Activated CD8-positive, alpha-beta memory T cell treated with anti-CD3 and anti-CD28 coated beads for 36 hours (primary cell): ENCODE results near the gene NELFE. TPM values are rescaled to one million over a fixed set of nuclear protein-coding genes. Genes with fewer than 3 reads are reported as not detected.

Experiments
- CTCF ChIA-PET: fragments of 350-600 bp; sonication (Branson Sonifier 250); formaldehyde crosslinking; loops from one replicate; lab custom pipeline; 2021; ENCODE audit warnings: antibody characterized with exemption; lab: Charles Lee
- POLR2A ChIA-PET: fragments of 350-600 bp; sonication (Branson Sonifier 250); formaldehyde crosslinking; loops from one replicate; lab custom pipeline; 2021; ENCODE audit warnings: antibody characterized with exemption; lab: Charles Lee
- total RNA-seq, 2 experiments: library from RNA; stranded (reverse); gene quantifications; one replicate each; pipeline ENCODE4 v1.2.3, GENCODE V29; 2021

NELFE gene
- total RNA-seq, 2 experiments from 2014 or later, result 80.0 to 85.7 TPM

DNA sequence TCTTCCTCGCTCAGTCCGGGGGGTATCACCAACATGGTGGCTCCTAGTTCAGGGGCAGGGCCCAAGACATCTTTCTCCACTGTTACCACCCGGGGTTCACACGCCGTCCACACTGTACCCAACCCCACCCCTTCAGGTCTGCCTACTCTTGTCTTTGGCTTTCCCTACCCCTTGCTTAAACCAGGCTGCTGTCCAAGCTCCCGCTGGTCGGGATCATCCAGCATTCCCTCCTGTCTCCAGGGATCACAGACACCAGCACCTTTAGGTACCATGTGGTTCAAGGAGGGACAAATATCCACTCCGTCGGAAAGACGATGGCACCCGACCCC is 395 bp downstream of the NELFE start:
- POLR2A ChIA-PET, result interaction anchor here (0.6 to 3.3 kb wide), 3 partner anchors 13 to 587 kb away, joined by 3 to 41 read pairs (median 3); partner anchors contain the start of genes DXO and EHMT2

DNA sequence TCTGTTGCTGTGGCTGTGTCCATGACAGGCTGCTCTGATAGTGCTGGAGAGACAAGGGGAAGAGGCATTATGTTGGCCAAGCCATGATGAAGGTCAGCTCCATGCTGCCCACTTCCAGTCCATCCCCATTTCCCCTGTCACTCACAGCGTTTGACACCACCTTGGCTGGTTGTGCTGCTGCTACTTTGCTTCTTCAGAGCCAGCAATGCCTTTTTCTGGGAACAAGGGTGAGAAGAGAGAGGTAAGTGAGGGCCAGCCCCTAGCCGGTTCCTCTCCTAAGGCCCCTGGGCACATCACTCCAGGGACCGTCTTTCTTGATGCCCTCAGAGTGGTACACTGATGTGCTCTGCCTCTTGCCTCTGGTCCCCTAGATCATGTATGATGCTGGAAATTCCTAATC is 2.0 kb downstream of the NELFE start:
- CTCF ChIA-PET, result interaction anchor here (3.6 kb wide), 1 partner anchor 14 kb away, joined by 31 read pairs; the partner anchor contains the start of gene DXO
- POLR2A ChIA-PET, result no interaction called here

More for the DNA sequence above, 395 bp downstream of the NELFE start:
- CTCF ChIA-PET, result interaction anchor here (1.2 to 3.6 kb wide), 3 partner anchors 13 to 60 kb away, joined by 3 to 31 read pairs (median 4); partner anchors contain the start of genes CFB and DXO

DNA sequence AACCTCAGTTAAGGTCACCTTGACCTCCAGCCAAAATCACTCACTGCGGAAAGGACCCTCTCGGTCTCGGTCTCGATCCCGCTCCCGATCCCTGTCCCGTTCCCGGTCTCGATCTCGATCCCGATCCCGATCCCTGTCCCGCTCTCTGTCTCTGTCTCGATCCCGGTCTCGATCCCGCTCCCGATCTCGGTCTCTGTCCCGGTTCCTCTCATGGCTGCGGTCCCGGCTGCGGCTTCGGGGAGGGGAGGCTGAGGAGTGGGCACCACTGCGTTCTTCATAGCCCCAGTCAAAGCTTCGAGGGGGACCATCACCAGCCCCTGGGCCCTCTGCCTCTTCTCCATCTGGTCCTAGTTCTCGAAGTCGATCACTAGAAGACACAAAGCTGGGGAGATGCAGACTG is 4.3 kb downstream of the NELFE start:
- POLR2A ChIA-PET, result no interaction called here
- CTCF ChIA-PET, result interaction anchor here (0.6 kb wide), 1 partner anchor 430 kb away, joined by 3 read pairs; no protein-coding TSS in a partner anchor

DNA sequence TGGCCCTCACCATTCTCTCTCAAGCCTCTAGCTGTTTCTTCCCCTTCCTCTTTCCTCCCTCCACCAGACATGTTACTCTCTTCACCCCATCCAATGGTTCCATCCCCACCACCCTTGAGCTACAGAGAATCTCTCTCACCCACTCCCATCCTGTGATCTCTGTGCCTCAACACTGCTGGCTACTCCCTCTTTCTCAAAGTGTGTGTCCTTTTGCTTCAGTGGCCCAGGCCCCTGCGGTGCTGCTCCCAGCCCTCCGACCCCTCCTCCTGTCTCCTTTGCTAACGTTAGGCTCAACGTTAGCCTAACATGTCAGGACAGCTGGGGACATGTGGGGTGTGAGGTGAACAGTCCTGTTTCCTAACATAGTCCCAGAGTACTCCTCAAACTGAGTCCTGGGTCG is 5.9 kb downstream of the NELFE start:
- ChIA-PET CTCF (interaction anchor here (1.1 to 2.8 kb wide), 6 partner anchors 13 to 58 kb away, joined by 3 to 12 read pairs (median 4); partner anchors contain the start of gene DXO), POLR2A (interaction anchor here (1.5 kb wide), 1 partner anchor 19 kb away, joined by 5 read pairs; the partner anchor contains the start of gene DXO)

DNA sequence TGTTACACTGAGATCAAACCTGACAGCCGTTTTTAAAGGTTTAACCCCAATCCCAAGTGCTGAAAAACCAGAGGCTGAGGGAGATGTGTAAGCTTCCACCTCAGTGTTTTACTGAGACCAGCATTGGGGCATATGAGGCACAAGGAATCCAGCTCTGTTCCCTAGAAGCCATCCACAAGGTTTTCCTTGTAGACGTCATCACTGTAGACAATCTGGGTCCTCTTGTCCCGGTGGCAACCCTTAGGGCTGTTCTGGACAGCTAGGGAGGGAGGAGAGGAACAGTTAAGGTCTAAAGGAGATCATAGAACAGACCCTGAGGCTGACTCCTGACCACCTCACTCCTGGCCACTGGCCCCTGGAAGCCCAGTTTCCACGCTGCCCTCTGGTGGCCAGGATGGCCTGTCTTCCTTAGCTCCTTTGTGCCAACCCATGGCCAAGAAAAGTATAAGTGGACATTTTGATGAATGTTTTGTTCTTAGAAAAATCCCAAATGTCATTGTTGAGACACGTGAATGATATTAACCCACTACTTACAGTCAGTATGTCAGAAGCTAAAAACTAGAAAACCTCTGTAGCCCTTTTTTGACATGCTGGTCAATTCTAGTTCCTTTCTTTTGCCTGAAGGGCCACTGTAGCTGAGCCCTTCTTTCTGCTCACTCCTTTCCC is 6.5 kb downstream of the NELFE start:
- ChIA-PET CTCF (interaction anchor here (1.1 to 2.8 kb wide), 7 partner anchors 9 to 58 kb away, joined by 3 to 12 read pairs (median 3); partner anchors contain the start of gene DXO), POLR2A (interaction anchor here (0.7 to 1.5 kb wide), 2 partner anchors 20 to 212 kb away, joined by 3 to 5 read pairs; partner anchors contain the start of gene DXO)

DNA sequence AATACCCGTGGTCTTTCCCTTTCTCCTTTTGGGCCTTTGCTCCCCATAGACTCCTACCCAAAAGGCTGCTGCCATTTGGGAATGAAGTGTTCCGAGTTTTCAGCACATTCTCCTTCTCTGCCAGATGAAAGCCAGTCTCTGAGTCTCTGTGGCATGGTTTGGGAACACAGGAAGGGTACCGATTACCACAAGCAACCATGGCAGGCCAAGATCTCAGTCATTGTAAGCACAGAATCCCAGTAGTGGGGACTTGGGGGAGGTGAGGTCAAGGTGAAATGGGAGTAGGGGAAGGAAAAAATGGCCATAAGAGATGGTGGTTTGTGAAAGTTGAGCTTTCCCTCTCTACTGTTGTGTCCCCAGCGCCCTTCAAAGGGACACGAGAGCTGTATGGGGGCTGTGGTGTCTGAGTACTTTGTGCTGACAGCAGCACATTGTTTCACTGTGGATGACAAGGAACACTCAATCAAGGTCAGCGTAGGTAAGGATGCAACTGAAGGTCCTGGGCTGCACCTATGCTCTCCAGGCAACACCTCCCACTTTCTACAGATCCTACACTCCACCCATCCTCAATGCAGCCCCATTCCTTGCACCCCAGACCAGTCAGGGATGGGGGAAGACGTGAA is 8.7 kb downstream of the NELFE start:
- CTCF ChIA-PET, result interaction anchor here (2.8 kb wide), 1 partner anchor 23 kb away, joined by 12 read pairs; the partner anchor contains the start of gene DXO
- POLR2A ChIA-PET, result no interaction called here

DNA sequence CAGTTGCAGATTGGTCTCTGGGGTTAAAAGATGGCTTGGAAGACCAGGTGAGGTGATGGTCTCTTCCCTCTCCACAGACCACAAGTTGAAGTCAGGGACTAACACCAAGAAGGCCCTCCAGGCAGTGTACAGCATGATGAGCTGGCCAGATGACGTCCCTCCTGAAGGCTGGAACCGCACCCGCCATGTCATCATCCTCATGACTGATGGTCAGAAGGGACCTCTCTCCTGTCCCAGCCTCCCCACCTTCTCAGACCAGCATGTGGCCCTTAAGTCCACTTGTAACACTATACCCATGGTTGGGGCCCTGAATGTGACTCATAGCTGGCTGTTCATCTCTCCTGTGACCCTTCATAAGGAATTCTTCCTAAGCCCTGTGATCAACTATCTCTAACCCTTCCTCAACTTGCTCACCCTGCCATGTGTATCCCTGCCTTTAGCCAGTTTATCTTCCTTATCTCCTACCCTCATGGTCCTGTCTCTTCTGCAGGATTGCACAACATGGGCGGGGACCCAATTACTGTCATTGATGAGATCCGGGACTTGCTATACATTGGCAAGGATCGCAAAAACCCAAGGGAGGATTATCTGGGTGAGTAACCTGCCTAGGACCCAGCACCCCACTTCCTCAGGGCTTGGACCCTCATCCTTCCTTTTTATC is 9.9 kb downstream of the NELFE start:
- ChIA-PET POLR2A (interaction anchor here (0.5 kb wide), 2 partner anchors 310 to 913 kb away, joined by 3 to 4 read pairs; no protein-coding TSS in a partner anchor), CTCF (no interaction called here)

DNA sequence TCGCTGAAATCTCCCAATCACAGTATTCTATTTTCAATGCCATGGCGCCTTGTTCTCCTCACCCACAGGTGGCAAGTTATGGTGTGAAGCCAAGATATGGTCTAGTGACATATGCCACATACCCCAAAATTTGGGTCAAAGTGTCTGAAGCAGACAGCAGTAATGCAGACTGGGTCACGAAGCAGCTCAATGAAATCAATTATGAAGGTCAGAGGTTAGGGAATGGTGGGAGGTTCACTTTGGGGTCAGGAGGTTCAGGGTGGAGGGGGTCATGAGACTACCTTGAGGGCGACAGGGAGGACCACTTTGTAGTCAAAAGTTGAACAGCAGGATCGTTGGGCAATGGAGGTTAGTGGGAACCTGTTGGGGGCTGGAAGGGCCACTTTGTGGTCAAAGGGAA is 10.5 kb downstream of the NELFE start:
- POLR2A ChIA-PET, result no interaction called here
- CTCF ChIA-PET, result no interaction called here

DNA sequence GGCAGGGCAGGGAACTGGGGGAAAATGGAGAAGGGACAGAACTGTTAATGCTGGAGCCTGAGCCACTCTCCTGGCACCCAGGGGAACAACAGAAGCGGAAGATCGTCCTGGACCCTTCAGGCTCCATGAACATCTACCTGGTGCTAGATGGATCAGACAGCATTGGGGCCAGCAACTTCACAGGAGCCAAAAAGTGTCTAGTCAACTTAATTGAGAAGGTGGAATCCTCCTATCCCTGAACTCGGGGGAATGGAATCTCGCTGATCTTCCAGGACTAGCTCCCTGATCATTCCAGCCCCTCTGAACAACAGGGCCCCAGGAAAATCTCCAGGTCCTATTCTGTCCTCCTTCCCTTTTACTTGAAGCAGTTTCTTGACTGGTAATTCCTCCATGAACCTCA is 10.9 kb downstream of the NELFE start:
- ChIA-PET CTCF (no interaction called here), POLR2A (no interaction called here)

DNA sequence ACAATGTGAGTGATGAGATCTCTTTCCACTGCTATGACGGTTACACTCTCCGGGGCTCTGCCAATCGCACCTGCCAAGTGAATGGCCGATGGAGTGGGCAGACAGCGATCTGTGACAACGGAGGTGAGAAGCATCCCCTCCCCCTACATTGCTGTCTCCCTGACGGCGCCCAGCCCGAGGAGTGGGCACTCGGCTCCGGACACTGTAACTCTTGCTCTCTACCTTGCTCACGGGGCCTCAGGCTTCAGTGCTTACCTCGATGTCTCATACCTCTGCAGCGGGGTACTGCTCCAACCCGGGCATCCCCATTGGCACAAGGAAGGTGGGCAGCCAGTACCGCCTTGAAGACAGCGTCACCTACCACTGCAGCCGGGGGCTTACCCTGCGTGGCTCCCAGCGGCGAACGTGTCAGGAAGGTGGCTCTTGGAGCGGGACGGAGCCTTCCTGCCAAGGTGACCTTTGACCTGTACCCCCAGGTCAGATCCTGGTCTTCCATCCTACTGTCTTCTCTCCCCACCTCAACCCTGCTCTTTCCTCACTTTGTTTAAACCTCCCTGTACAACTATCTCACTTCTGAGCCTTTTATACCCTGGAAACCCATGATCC is 11.6 kb downstream of the NELFE start:
- CTCF ChIA-PET, result no interaction called here
- POLR2A ChIA-PET, result no interaction called here

DNA sequence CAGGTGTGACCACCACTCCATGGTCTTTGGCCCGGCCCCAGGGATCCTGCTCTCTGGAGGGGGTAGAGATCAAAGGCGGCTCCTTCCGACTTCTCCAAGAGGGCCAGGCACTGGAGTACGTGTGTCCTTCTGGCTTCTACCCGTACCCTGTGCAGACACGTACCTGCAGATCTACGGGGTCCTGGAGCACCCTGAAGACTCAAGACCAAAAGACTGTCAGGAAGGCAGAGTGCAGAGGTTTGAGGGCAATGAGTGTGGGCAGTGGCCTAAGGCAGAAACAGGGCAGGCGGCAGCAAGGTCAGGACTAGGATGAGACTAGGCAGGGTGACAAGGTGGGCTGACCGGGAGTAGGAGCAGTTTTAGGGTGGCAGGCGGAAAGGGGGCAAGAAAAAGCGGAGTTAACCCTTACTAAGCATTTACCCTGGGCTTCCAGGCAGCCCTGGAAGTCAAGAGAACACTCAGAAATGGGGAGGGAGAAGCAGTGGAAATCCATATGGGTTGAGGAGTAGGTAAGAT is 12.3 kb downstream of the NELFE start:
- CTCF ChIA-PET, result no interaction called here
- POLR2A ChIA-PET, result no interaction called here

DNA sequence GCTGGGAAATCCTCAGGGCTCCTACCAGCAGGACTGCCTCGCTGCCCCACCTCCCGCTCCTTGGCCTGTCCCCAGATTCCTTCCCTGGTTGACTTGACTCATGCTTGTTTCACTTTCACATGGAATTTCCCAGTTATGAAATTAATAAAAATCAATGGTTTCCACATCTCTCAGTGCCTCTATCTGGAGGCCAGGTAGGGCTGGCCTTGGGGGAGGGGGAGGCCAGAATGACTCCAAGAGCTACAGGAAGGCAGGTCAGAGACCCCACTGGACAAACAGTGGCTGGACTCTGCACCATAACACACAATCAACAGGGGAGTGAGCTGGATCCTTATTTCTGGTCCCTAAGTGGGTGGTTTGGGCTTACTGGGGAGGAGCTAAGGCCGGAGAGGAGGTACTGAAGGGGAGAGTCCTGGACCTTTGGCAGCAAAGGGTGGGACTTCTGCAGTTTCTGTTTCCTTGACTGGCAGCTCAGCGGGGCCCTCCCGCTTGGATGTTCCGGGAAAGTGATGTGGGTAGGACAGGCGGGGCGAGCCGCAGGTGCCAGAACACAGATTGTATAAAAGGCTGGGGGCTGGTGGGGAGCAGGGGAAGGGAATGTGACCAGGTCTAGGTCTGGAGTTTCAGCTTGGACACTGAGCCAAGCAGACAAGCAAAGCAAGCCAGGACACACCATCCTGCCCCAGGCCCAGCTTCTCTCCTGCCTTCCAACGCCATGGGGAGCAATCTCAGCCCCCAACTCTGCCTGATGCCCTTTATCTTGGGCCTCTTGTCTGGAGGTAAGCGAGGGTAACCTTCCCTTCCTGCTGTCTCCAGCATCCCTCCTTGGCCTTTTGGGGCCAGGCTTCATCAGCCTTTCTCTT is 13.0 kb downstream of the NELFE start, which contains the start of gene CFB:
CFB (plus strand) TSS at position 589 of the 863 bp plus-strand sequence; CDS start at position 716, 127 bp downstream.
- POLR2A ChIA-PET, result interaction anchor here (0.6 kb wide), 1 partner anchor 189 kb away, joined by 7 read pairs; no protein-coding TSS in a partner anchor

DNA sequence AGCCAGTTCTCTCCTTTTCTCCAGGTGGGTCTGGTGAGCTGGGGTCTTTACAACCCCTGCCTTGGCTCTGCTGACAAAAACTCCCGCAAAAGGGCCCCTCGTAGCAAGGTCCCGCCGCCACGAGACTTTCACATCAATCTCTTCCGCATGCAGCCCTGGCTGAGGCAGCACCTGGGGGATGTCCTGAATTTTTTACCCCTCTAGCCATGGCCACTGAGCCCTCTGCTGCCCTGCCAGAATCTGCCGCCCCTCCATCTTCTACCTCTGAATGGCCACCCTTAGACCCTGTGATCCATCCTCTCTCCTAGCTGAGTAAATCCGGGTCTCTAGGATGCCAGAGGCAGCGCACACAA is 13.6 kb downstream of the NELFE start:
- ChIA-PET CTCF (interaction anchor here (0.6 to 1.0 kb wide), 2 partner anchors 14 to 16 kb away, joined by 3 to 4 read pairs; partner anchors contain the start of genes NELFE and SKIC2), POLR2A (interaction anchor here (0.5 kb wide), 1 partner anchor 210 kb away, joined by 3 read pairs; no protein-coding TSS in a partner anchor)

More for the DNA sequence above, 13.0 kb downstream of the NELFE start, which contains the start of gene CFB:
- CTCF ChIA-PET, result interaction anchor here (0.6 to 1.0 kb wide), 2 partner anchors 13 to 16 kb away, joined by 3 to 4 read pairs; partner anchors contain the start of genes NELFE and SKIC2

DNA sequence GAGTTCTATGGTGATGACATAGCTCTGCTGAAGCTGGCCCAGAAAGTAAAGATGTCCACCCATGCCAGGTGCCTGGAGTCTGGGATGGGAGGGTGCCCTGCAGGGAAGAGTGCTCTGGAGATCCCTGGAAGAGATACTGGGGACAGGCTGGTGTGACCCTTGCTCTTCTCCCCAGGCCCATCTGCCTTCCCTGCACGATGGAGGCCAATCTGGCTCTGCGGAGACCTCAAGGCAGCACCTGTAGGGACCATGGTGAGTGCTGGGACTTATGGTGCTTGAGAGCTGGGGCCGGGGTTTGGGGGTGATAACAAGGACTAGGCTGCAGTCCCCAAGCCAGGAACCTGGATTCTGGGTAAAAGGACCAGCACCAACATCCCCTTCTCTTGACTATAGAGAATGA is 15.0 kb downstream of the NELFE start:
- CTCF ChIA-PET, result no interaction called here
- POLR2A ChIA-PET, result no interaction called here

DNA sequence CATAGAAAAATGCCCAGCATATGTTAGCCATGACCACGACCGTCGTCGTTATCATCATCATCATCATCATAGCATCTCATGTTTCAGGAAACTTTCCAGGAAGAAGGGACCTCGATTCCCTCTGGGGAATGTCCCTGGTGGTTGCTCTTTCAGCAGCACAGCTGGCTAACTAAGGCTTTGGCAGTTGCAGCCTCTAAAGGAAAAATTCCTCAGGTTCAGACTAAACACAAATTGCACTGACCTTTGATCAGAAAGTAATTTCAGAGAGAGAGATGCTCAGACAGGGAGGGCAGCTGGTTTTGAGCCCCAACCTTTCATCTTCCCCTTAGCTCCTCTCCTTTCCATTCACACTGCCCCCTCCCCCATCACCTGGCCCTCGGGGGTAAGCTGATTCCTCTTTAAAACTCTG is 18.5 kb downstream of the NELFE start:
- POLR2A ChIA-PET, result no interaction called here
- CTCF ChIA-PET, result interaction anchor here (0.8 to 1.6 kb wide), 2 partner anchors 12 to 34 kb away, joined by 3 to 5 read pairs; no protein-coding TSS in a partner anchor

DNA sequence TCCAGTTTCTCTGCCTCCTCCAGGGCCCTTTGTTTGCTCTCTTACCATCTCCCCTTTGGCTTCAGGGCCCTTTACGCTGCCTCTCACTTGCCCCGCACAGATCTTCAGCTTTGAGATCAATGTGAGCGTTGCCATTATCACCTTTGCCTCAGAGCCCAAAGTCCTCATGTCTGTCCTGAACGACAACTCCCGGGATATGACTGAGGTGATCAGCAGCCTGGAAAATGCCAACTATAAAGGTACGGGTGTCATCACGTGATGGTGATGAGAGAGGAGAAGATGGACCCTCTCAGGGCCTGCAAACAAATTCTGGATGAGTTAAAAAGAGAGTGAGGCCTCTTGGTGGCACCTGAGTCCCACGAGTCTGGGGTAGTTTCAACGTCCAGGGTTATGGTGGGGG is 22.9 kb downstream of the NELFE start:
- POLR2A ChIA-PET, result no interaction called here
- CTCF ChIA-PET, result interaction anchor here (0.6 to 0.7 kb wide), 2 partner anchors 310 to 343 kb away, joined by 3 read pairs; partner anchors contain the start of gene NCR3

DNA sequence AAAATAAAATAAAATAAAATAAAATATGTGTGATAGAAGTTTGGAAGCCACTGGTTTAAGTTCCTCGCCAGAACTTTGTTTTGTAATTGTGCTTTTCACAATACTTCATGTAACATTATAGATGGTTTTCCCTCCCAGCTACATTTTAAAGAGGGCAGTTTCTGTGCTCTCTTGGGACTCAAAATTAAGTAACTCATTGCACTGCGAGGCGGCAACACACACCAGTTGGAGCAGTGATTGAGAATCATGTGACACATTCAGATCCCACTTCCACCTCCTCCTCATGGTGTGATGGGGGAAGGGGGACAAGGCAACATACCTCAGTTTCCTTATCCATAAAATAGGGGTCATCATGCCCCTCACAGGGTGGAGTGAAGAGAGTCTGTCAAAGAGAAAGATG is 23.8 kb downstream of the NELFE start:
- ChIA-PET POLR2A (no interaction called here), CTCF (no interaction called here)
